Mucosa of rectum (tissue), 2 donors: ENCODE measurements around the gene TUBB4A.

ENCODE experiments used
- H3K27ac ChIP-seq, 2 donors: one replicate each; pipeline ENCODE4 v1.7.0; 2013; ENCODE audit warnings: inconsistent platforms in 2 of 2, low read depth in 2 of 2, low read length in 2 of 2
- H3K27me3 ChIP-seq, 2 donors: one replicate each; pipeline ENCODE4 v1.7.0; 2013; ENCODE audit warnings: low read length in 2 of 2; ENCODE audit not compliant: control insufficient read depth in 2 of 2, insufficient read depth in 2 of 2
- H3K36me3 ChIP-seq, 2 donors: one replicate each; pipeline ENCODE4 v1.7.0; 2013; ENCODE audit warnings: low read length in 2 of 2; ENCODE audit not compliant: control insufficient read depth in 2 of 2, insufficient read depth in 2 of 2
- H3K4me1 ChIP-seq, 2 donors: one replicate each; pipeline ENCODE4 v1.7.0; 2013; ENCODE audit warnings: low read length in 2 of 2, mild to moderate bottlenecking in 1 of 2; ENCODE audit not compliant: control insufficient read depth in 2 of 2, insufficient read depth in 2 of 2
- H3K4me3 ChIP-seq, 2 donors: one replicate each; pipeline ENCODE4 v1.7.0; 2013; ENCODE audit warnings: low read length in 2 of 2
- H3K9ac ChIP-seq, 2 donors: one replicate each; pipeline ENCODE4 v1.7.0; 2013; ENCODE audit warnings: low read length in 2 of 2, low read depth in 1 of 2, mild to moderate bottlenecking in 1 of 2
- H3K9me3 ChIP-seq, 2 donors: one replicate each; pipeline ENCODE4 v1.7.0; 2013; ENCODE audit warnings: low read length in 2 of 2; ENCODE audit not compliant: control insufficient read depth in 2 of 2
- donor health status: healthy.
- donor health status: Normal muscosa, but diverticular disease.

The TUBB4A gene

DNA sequence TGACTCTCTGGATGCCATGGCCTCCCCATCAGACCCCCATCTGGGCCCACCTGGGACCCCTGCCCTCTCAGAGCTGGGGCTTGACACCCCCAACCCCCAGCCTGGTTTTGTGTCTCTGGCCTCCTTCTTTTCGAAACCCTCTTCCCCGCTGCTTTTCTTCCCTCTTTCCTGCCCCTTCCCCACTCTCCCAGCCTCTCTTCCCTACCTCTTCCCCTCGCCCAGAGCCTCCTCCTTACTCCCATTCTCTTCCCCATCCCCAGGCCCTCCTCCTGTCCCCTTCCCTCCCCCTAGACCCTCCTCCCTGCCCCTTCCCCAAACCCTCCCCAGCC is 30.9 kb upstream of the TUBB4A start:
- Histone ChIP-seq H3K27me3 (peaks cover 8 to 17% of the 10 kb centered on the region in 2 donors), H3K4me3 (peak overlapping the region in 1 of 2 donors; percentile 85), H3K27ac (no peak overlapping the region)

DNA sequence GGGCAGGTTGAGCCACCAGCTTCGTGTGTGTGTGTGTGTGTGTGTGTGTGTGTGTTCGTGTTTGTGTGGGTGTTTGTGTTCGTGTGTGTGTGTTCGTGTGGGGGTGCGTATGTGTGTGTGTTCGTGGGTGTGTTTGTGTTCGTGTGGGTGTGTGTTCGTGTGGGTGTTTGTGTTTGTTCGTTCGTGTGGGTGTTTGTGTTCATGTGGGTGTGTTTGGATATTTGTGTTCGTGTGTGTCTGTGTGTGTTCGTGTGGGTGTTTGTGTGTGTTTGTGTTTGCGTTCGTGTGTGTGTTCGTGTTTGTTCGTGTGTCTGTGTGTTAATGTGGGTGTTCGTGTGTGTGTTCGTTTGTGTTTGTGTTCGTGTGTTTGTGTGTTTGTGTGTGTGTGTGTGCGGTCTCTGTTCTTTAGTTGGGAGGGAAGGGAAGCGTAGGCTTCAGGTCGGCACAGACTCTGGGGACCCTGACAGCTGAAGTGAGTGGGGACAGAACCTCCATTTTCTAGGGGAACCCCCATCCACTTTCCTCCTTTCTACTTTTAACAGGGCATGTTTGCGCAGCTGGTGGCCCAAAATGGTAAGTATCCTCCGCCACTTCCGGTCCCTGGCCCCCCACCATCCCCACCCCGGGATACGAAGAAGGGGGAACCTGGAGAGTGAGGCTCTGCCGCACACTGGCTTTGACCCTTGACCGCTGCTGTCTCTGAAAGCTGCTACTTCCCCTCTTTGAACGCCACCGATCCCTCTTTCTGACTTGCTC is 30.3 kb upstream of the TUBB4A start:
- Histone ChIP-seq H3K4me3 (peak overlapping the region; percentile 10 to 85), H3K27me3 (peaks cover 8 to 17% of the 10 kb centered on the region in 2 donors), H3K9me3 (no peaks in the 10 kb centered on the region), H3K4me1 (peaks cover 9 to 14% of the 10 kb centered on the region in 2 donors), H3K36me3 (peaks cover 0 to 2% of the 10 kb centered on the region in 2 donors), H3K9ac (no peak overlapping the region), H3K27ac (no peak overlapping the region)

More for the DNA sequence above, 30.9 kb upstream of the TUBB4A start:
- Histone ChIP-seq H3K4me1 (peaks cover 9 to 14% of the 10 kb centered on the region in 2 donors), H3K36me3 (peaks cover 0 to 2% of the 10 kb centered on the region in 2 donors), H3K9me3 (no peaks in the 10 kb centered on the region), H3K9ac (no peak overlapping the region)

DNA sequence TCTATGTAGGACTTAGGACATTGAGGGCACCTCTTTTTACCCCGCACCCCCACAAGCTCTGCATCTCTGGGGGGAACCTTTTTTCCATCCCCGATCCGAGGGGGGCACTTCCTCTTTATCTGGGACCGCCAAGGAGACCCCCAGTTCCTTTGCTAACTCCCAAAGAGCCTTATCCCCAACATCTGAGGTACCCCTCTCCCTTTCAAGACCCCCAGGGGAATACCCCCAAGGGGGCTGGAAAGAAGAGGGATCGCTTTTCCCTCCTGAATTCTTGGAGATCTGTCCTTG is 29.8 kb upstream of the TUBB4A start:
- H3K4me1 ChIP-seq = peaks cover 9 to 14% of the 10 kb centered on the region in 2 donors
- H3K9me3 ChIP-seq = no peaks in the 10 kb centered on the region
- no peak overlapping the region for H3K9ac ChIP-seq
- peaks cover 0 to 2% of the 10 kb centered on the region in 2 donors for H3K36me3 ChIP-seq
- peak overlapping the region in 1 of 2 donors; percentile 85 for H3K4me3 ChIP-seq
- H3K27ac ChIP-seq = no peak overlapping the region
- H3K27me3 ChIP-seq = peaks cover 8 to 17% of the 10 kb centered on the region in 2 donors

DNA sequence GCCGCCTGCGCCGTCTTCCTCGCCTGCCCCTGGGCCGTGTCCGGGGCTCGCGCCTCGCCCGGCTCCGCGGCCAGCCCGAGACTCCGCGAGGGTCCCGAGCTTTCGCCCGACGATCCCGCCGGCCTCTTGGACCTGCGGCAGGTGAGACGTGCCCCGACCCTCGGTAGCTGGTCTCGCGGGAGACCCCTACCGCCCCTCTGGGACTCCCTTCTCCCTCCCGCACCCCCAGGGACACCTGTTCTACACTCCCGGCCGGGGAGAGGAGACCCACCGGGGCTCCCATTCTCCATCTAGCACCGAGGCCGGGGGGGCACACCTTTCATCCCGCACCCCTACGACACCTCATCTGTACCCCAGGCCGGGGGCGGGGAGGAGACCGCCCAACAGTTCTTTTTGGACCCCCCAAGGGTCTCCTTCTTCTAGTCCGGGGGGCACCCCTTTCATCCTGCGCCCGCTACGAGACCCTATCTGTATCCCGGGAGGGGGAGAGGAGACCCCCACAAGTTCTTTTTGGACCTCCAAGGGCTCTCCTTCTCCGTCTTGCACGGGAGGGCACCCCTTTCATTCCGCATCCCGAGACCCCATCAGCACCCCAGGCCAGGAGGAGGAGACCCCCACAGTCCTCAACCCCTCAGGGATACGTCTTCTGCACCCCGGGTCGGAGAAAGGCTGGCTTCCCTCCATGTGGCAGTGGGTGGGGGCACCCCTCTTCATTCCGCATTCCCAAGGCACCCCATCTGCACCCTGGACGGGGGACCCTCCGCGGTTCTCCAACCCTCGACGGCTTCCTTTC is 29.2 kb upstream of the TUBB4A start:
- H3K36me3 ChIP-seq = peaks cover 0 to 2% of the 10 kb centered on the region in 2 donors
- no peak overlapping the region for H3K27ac ChIP-seq
- H3K4me1 ChIP-seq = peaks cover 9 to 12% of the 10 kb centered on the region in 2 donors
- H3K4me3 ChIP-seq = peak overlapping the region; percentile 63 to 85
- no peaks in the 10 kb centered on the region for H3K9me3 ChIP-seq
- peak overlapping the region; percentile 47 to 70 for H3K9ac ChIP-seq
- peaks cover 8 to 17% of the 10 kb centered on the region in 2 donors for H3K27me3 ChIP-seq

DNA sequence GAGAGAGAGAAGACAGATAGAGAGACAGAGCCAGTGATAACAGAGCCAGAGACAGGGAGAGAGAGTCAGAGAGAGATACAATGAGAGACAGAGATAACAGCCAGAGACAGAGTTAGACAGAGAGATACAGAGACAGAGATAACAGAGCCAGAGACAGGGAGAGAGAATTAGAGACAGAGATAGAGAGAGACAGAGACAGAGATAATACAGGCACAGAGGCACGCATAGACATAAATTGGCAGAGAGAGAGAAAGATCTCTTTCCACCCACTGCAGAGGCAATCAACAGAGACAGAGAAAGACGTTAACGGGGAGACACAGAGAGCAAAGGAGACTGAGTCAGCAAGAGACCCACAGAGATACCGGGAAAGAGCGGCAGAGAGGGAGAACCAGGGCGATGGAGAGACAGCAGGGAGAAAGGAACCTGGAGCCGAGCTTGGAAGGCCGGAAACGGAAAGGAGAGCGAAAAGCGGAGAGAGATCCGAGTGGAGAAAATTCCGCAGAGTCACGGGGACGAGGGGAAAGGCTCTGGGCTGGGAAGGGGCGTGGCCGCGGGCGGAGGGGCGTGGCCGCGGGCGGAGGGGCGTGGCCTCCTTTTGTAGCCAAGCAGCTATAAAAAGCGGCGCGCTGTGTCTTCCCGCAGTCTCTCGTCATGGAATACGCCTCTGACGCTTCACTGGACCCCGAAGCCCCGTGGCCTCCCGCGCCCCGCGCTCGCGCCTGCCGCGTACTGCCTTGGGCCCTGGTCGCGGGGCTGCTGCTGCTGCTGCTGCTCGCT is 28.5 kb upstream of the TUBB4A start, which contains the start of gene TNFSF9:
TNFSF9 (plus strand) TSS at position 641 of the 777 bp plus-strand sequence; CDS start at position 652, 11 bp downstream.
- Histone ChIP-seq H3K27me3 (peaks cover 8 to 17% of the 10 kb centered on the region in 2 donors), H3K27ac (peak within 1 kb of the TSS in 1 of 2 donors; percentile 17), H3K4me1 (peaks cover 9 to 10% of the 10 kb centered on the region in 2 donors), H3K36me3 (peaks cover 0 to 2% of the 10 kb centered on the region in 2 donors), H3K9ac (peak within 1 kb of the TSS; percentile 70 to 79), H3K9me3 (no peaks in the 10 kb centered on the region), H3K4me3 (peak within 1 kb of the TSS; percentile 63 to 85)

DNA sequence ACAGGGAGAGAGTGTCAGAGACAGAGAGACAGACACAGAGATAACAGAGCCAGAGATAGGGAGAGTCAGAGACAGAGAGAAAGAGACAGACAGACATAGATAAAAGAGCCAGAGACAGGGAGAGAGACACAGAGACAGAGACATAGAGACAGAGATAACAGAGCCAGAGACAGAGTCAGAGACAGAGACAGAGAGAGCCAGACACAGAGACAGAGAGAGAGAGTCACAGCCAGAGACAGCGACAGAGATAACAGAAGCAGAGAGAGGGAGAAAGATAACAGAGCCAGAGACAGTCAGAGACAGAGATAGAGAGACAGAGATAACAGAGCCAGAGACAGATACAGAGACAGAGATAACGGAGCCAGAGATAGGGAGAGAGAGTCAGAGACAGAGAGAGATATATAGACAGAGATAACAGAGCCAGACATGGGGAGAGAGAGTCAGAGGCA is 27.9 kb upstream of the TUBB4A start:
- no peak overlapping the region for H3K9ac ChIP-seq
- H3K36me3 ChIP-seq = no peaks in the 10 kb centered on the region
- peaks cover 8 to 17% of the 10 kb centered on the region in 2 donors for H3K27me3 ChIP-seq
- H3K4me1 ChIP-seq = peaks cover 9 to 10% of the 10 kb centered on the region in 2 donors
- no peak overlapping the region for H3K27ac ChIP-seq
- H3K4me3 ChIP-seq = peak overlapping the region in 1 of 2 donors; percentile 85
- no peaks in the 10 kb centered on the region for H3K9me3 ChIP-seq

DNA sequence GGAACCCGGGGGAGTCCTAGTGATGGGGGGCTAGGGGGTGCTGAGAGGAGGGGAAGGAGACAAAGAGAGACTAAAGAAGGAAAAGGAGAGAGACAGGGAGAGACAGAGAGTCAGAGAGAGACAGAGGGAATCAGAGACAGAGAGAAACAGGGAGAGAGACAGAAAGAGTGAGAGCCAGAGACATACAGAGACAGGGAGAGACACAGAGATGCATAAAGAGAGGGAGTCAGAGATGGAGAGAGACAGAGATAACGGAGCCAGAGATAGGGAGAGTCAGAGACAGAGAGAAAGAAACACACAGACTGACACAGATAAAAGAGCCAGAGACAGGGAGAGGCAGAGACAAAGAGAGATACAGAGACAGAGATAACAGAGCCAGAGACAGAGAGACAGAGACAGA is 27.2 kb upstream of the TUBB4A start:
- peaks cover 9 to 10% of the 10 kb centered on the region in 2 donors for H3K4me1 ChIP-seq
- no peak overlapping the region for H3K4me3 ChIP-seq
- no peak overlapping the region for H3K27ac ChIP-seq
- peaks cover 8 to 17% of the 10 kb centered on the region in 2 donors for H3K27me3 ChIP-seq
- no peaks in the 10 kb centered on the region for H3K9me3 ChIP-seq
- no peak overlapping the region for H3K9ac ChIP-seq
- no peaks in the 10 kb centered on the region for H3K36me3 ChIP-seq

DNA sequence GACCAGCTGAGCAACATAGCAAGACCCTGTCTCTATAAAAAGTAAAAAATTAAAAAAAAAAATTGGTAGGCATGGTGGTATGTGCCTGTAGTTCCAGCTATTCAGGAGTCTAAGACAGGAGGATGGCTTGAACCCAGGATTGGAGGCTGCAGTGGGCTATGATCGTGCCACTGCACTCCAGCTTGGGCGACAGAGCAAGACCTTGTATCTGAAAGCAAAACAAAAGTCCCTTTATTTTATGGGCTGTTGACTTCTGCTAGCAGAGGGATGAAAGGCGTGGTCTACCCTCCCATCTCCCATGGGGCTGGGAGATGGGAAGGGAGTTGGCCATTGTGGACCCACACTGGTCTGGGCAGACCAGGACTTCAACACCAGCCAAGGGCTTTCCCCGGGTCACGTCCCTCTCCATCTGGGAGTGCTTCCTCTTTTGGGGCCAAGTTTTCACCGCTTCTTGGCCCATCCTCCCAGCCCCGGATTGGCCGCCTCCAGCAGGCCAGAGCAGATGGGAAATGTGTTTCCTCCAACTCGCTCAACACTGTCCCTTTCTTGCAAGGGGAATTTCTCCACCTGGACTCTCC is 26.5 kb upstream of the TUBB4A start:
- H3K27ac ChIP-seq = no peak overlapping the region
- peaks cover 9 to 10% of the 10 kb centered on the region in 2 donors for H3K4me1 ChIP-seq
- no peaks in the 10 kb centered on the region for H3K9me3 ChIP-seq
- no peak overlapping the region for H3K9ac ChIP-seq
- peaks cover 8 to 17% of the 10 kb centered on the region in 2 donors for H3K27me3 ChIP-seq
- no peaks in the 10 kb centered on the region for H3K36me3 ChIP-seq
- H3K4me3 ChIP-seq = no peak overlapping the region

DNA sequence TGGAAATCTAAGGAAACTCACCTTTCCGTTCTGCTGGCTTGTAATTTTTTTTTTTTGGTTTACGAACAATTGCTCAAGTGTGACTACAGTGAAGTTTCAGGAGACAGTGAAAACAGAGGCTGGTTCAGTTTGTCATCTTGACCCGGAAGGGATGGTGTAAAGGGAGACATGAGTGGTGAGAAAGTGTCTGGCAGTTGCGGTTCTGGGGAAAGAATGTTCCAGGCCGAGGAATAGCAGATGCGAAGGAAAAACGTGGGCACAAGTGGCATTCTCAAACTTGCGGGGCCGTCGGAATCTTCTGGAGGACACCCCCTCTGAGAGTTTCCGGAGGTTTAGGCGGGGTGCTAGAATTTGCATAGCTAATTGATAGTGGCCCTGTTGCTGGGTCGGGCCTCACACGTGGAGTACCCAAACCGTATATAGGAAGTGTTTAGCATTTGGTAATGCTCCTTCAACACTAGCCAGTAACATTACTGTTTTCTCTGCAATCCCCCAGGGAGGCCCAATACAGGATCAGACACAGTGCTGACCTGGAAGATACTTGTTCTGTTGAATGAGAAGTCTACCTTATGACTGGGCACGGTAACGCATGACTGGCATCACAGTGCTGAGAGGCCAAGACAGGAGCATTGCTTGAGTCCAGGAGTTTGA is 25.9 kb upstream of the TUBB4A start:
- no peaks in the 10 kb centered on the region for H3K9me3 ChIP-seq
- H3K4me1 ChIP-seq = peaks cover 9 to 10% of the 10 kb centered on the region in 2 donors
- H3K27ac ChIP-seq = no peak overlapping the region
- no peak overlapping the region for H3K4me3 ChIP-seq
- no peaks in the 10 kb centered on the region for H3K36me3 ChIP-seq
- peaks cover 8 to 17% of the 10 kb centered on the region in 2 donors for H3K27me3 ChIP-seq
- no peak overlapping the region for H3K9ac ChIP-seq
